Measurements from ENCODE around the gene TPRA1.
"Not testable (repeated sequence)": the region's sequence is repeated elsewhere in the genome, so short reads cannot be mapped to it uniquely, and the experiment has no call there.

Gene TPRA1

GRCh38 chr3:127607675-127608361, 17.3 kb upstream of the TPRA1 start:
- H3K4me3 ChIP-seq (ENCODE audit: low read length), result no peak overlapping the region
- TF ChIP-seq, protein P1, sequence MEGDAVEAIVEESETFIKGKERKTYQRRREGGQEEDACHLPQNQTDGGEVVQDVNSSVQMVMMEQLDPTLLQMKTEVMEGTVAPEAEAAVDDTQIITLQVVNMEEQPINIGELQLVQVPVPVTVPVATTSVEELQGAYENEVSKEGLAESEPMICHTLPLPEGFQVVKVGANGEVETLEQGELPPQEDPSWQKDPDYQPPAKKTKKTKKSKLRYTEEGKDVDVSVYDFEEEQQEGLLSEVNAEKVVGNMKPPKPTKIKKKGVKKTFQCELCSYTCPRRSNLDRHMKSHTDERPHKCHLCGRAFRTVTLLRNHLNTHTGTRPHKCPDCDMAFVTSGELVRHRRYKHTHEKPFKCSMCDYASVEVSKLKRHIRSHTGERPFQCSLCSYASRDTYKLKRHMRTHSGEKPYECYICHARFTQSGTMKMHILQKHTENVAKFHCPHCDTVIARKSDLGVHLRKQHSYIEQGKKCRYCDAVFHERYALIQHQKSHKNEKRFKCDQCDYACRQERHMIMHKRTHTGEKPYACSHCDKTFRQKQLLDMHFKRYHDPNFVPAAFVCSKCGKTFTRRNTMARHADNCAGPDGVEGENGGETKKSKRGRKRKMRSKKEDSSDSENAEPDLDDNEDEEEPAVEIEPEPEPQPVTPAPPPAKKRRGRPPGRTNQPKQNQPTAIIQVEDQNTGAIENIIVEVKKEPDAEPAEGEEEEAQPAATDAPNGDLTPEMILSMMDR (conservative IDR thresholded peaks at IDR 0.05; ENCODE audit: low read depth, low read length), result no peak
- no peak for DNase-seq (ENCODE audit: low read depth)

DNA sequence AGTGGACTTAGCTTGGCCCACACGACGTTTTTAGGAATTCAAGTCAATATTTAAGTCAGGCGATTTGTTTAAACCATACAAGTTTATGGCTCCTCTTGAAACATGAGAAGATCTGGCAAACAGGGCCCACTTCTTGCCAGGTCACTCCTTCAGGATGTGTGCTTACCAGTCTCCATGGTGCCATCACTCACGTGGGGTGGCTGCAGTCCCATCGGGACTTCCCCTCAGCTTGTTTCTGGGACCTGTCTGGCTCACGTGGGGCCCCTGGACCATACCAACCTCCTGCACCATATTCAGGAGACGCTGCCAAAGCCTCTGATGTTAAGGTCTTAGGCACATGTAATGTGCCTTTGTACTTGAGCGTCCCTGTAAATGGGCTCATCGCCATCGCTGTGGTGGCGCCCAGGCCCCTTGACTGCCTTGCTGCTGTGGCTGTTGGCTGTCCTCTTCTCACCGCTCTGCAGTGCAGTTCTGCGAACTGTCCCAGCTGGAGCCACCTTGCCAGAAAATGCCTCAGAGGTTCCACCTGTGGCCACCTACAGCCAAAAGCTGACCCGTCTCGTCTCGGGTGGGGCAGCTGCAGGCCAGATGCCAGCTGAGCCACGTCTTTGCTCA, 16.6 kb upstream of the TPRA1 start:
- no peak for DNase-seq (ENCODE audit: low read depth)
- TF ChIP-seq, protein P1 (conservative IDR thresholded peaks at IDR 0.05; ENCODE audit: low read depth, low read length), result no peak
- no peak overlapping the region for H3K4me3 ChIP-seq (ENCODE audit: low read length)

DNA sequence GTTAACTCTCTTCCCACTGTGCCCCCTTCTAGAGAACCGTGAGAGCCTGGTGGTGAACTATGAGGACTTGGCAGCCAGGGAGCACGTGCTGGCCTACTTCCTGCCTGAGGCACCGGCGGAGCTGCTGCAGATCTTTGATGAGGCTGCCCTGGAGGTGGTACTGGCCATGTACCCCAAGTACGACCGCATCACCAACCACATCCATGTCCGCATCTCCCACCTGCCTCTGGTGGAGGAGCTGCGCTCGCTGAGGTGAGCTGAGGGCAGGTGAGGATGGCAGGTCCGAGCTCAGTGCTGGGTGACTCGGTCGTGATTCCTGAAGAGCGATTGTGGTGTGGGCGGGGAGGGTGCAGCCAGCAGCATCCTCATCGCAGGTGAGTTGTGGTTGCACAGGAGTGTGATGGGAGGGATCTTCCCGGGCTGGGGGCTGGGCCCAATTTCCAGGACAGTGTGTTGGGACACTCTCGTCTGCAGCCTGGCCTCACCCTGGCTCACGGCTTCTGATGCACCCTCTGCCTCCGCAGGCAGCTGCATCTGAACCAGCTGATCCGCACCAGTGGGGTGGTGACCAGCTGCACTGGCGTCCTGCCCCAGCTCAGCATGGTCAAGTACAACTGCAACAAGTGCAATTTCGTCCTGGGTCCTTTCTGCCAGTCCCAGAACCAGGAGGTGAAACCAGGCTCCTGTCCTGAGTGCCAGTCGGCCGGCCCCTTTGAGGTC, 15.7 kb upstream of the TPRA1 start:
- DNase-seq (ENCODE audit: low read depth), result no peak
- TF ChIP-seq, protein P1 (conservative IDR thresholded peaks at IDR 0.05; ENCODE audit: low read depth, low read length), result no peak
- no peak overlapping the region for H3K4me3 ChIP-seq (ENCODE audit: low read length)

- DNase-seq (ENCODE audit: low read depth); H3K4me3 ChIP-seq (ENCODE audit: low read length): not testable (repeated sequence)
Observed at GRCh38 chr3:127605547-127605946, 15.0 kb upstream of the TPRA1 start.

GRCh38 chr3:127604546-127605165, 14.1 kb upstream of the TPRA1 start:
- no peak for DNase-seq (ENCODE audit: low read depth)
- TF ChIP-seq, protein P1 (conservative IDR thresholded peaks at IDR 0.05; ENCODE audit: low read depth, low read length), result no peak
- no peak overlapping the region for H3K4me3 ChIP-seq (ENCODE audit: low read length)

- TF ChIP-seq, protein P1 (conservative IDR thresholded peaks at IDR 0.05; ENCODE audit: low read depth, low read length), result no peak
- no peak overlapping the region for H3K4me3 ChIP-seq (ENCODE audit: low read length)
- DNase-seq (ENCODE audit: low read depth), result no peak
Observed at GRCh38 chr3:127604035-127604434, 13.5 kb upstream of the TPRA1 start.

GRCh38 chr3:127600749-127601456, 10.4 kb upstream of the TPRA1 start:
- TF ChIP-seq, protein P1 (conservative IDR thresholded peaks at IDR 0.05; ENCODE audit: low read depth, low read length), result no peak
- DNase-seq (ENCODE audit: low read depth), result no peak
- H3K4me3 ChIP-seq (ENCODE audit: low read length), result no peak overlapping the region

All from retinal pigment epithelial cell (primary cell).